ENCODE results near the gene SHISAL1.

SHISAL1 gene

DNA sequence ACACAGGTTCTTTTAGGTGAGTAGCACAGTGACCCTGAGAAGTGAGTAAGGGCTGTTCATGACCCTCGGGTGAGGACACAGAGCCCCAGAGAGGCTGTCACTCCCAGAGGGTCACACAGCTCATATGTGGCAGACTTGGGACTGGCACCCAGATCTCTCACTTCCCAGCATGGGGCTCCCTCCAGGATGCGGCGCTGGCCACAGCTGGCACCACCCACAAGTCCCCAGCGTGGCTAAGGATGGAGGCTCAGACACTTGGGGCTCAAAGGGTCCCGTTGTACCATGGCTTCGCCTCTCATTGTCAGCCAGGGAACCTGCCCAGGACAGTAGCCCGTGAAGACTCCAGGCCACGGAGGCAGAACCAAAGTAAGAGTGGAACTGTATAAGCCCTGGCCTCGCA lies 6.0 kb upstream of the SHISAL1 start:
- H3K27me3 Mint-ChIP-seq: peaks cover 3% of the 10 kb centered on the region
- H3K27ac Mint-ChIP-seq: no peak overlapping the region
- H3K4me1 Mint-ChIP-seq: peaks cover 4% of the 10 kb centered on the region
- no peak overlapping the region for H3K4me3 Mint-ChIP-seq
- no peaks in the 10 kb centered on the region for H3K36me3 Mint-ChIP-seq
- H3K9me3 Mint-ChIP-seq: no peaks in the 10 kb centered on the region

DNA sequence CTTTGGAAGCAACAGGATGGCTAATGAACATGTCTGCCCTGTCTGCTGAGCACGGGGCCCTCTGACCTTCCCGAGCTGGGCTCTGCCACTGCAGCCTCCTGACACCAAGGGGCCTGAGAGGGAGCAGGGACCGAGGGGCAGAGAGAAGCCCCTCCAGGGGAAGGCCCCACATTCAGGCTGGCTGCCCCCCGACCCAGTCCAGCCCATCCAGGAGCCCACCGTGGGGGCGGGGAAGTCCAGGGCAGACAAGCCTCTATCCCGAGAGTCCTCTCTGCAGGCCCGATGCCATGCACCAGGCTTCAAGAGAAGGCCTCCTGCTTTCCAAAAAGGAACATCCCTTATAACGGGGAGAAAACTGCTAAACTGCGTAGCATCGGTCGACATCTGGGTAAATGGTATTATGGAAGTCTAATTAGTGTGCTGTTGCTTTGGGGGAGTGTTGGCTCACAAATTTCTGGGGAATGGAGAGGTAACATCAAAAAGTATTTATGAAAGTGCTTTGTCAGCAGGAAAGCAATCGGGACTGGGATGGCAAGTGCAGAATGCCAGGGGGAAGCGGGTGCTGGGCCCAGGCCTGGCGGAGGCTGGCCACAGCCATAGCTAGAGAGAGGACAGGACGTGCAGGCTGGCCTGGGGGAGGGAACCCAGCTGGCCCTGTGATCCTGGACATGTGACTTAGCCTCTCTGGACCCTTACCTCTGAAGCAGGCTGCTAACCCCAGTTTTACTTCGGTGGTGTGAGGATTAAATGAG lies 5.3 kb upstream of the SHISAL1 start:
- no peaks in the 10 kb centered on the region for H3K27me3 Mint-ChIP-seq
- H3K36me3 Mint-ChIP-seq: no peaks in the 10 kb centered on the region
- H3K4me3 Mint-ChIP-seq: no peak overlapping the region
- H3K9me3 Mint-ChIP-seq: no peaks in the 10 kb centered on the region
- H3K4me1 Mint-ChIP-seq: peaks cover 4% of the 10 kb centered on the region
- no peak overlapping the region for H3K27ac Mint-ChIP-seq

DNA sequence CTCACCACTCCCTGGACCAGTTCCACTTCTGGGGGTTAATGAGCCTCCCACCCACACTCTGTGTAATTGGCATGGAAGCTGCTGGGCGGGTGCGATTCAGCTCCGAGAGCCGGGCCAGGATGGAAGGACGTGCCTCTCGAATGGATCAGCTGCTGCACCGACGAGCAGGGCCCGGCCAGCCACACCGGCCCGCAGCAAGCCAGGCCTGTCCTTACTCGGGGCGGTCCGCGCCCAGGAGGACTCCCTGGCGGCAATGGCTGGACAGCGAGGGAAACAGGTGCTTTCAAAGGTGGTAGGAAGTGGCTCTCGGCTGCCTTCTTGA lies 4.3 kb upstream of the SHISAL1 start:
- Mint-ChIP-seq H3K27me3 (no peaks in the 10 kb centered on the region), H3K4me1 (peaks cover 4% of the 10 kb centered on the region), H3K27ac (no peak overlapping the region), H3K9me3 (no peaks in the 10 kb centered on the region), H3K4me3 (no peak overlapping the region), H3K36me3 (no peaks in the 10 kb centered on the region)

DNA sequence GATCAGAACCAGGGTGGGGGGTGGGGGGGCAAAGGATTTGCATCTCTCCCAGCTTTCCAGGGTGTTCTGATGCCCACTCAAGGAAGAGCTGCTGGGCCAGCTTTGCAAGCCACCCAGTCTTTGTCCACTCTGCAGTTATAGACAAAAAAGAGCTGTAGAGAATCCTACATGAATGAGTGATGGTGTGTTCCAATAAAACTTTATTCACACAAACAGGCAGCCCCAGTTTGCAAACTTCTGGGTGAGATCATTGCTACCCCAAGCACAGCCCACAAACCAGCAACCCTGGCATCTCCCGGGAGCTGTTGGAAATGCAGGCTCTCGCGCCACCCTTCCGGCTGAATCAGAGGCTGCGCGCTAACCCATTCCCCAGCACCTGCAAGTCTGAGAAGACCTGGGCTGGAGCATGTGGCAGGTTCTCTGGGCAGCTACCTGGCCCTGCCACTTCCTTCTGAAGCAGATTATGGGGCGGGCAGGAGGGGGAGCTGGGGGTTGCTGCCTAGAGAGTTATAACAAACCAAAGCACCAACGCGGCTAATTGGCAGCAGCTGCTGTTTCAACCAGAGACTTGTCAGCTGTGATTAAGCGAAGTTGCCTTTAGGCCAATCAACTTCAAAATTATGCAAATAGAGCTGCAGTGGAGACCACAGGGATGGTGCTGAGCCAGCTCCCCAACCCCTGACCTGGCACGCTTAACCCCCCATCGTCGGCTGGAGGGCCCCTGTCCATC lies 3.8 kb upstream of the SHISAL1 start:
- no peaks in the 10 kb centered on the region for H3K27me3 Mint-ChIP-seq
- peaks cover 4% of the 10 kb centered on the region for H3K4me1 Mint-ChIP-seq
- H3K27ac Mint-ChIP-seq: no peak overlapping the region
- no peaks in the 10 kb centered on the region for H3K9me3 Mint-ChIP-seq
- no peak overlapping the region for H3K4me3 Mint-ChIP-seq
- no peaks in the 10 kb centered on the region for H3K36me3 Mint-ChIP-seq

DNA sequence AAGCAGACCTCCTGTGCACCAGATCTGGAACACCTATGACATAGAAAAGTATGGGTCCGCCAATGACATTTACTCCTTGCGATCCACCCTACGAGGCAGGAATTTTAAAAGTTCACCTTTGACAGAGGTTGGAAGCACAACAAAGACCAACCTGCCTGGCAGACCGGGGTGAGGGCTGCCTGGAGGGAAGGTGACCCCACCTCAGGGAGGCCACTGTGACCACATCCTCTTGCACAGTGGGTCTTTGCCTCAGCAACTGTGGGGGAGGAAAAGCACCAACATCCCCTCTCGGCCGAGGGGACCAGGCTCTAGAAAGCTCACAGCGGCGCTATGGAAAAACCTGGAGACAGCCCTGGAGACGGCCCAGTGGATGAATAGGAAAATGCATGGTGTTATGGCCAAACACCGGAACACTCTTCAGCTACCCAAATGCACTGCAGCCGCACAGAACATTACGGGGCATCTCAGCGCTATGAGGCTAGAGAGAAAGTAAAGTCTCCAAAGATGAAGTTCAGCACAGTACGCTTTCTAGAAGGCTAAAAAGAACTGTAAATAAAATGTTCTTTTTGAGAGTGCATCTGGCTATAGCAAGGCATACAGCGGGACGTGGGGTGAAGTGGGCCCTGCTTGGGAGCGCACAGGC lies 1.8 kb upstream of the SHISAL1 start:
- Mint-ChIP-seq H3K27me3 (no peaks in the 10 kb centered on the region), H3K4me1 (peaks cover 4% of the 10 kb centered on the region), H3K9me3 (no peaks in the 10 kb centered on the region), H3K36me3 (no peaks in the 10 kb centered on the region), H3K27ac (no peak overlapping the region), H3K4me3 (no peak overlapping the region)

DNA sequence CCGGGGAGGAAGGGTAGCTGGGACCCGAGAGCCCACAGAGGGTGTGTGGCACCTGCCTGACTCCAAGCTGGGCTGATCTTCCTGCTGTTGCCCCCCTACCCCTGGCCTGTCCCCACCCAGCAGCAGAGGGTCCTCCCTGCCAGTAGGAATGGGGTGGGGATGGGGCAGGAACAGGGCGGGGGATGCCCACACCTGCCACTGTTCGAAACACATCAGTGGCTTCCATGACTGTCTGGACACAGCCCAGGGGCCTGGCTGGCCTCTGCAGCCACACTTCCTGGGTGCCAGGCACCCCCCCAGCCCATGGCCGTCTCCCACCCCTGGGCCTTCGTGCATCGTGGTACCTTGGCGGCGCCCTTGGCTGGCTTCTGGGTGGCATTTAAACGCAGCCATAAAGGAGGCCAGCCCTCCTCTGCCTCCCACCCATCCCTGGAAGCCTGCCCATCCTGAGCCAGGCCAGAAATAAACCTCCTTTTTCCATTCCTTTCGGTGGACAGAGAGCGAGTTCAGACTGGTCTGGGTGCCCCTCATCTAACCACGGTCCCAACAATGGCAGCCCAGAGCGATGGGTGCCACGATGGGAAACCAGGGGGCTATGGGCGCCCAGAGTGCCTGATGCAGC lies 745 bp upstream of the SHISAL1 start:
- Mint-ChIP-seq H3K4me1 (peaks cover 4% of the 10 kb centered on the region), H3K4me3 (no peak overlapping the region), H3K27me3 (no peaks in the 10 kb centered on the region), H3K27ac (no peak overlapping the region), H3K9me3 (no peaks in the 10 kb centered on the region), H3K36me3 (no peaks in the 10 kb centered on the region)

DNA sequence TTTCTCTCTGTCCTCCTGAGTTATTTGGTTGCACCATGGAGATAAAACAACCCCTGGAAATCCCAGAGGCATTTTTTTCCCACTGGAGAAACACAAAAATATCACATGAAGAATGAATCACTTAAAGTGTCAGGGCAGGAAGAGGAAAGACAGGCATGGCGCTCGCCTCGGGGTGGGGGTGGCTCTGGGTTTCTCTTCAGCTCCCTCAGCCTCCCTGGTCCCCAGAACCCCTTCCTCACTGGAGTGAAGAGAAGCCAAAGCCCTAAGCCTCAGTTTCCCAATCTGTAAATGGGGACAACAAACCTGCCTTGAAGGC lies 938 bp downstream of the SHISAL1 start:
- no peak overlapping the region for H3K4me3 Mint-ChIP-seq
- peaks cover 4% of the 10 kb centered on the region for H3K4me1 Mint-ChIP-seq
- no peaks in the 10 kb centered on the region for H3K9me3 Mint-ChIP-seq
- no peaks in the 10 kb centered on the region for H3K36me3 Mint-ChIP-seq
- no peaks in the 10 kb centered on the region for H3K27me3 Mint-ChIP-seq
- no peak overlapping the region for H3K27ac Mint-ChIP-seq

DNA sequence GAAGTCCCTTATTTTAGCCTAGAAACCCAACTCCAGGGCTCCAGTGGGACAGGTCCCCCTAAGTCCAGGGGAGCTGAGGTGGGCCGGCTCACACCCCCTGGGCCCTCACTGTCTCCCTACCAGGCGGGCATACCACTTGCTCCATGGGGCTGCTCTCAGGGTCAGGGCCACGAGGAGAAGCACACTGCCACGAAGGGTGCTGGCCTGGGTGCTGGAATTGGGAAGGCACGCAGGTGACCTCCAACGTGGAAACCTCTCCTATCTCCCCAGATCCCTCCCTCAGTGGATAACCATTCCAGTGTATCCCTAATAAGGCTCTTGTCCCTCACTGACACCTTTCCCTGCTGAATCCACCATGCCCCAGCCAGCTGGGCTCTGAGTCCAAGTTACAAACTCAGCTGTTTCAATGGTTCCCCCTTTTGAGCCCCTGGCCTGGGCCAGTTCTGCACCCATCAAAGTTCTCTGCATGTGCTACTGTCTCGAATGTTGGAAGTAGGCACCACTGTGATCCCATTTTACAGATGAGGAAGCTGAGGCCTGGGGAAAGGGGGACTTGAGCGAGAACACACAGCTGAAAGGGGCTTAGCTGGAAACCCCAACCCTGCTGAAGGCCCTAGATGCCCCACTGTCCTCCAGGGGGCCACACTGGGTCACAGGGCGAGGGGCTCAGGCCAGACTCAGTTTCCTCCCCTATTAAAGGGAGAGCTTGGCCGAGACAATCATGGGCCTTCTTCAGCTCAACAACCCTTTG lies 1.5 kb downstream of the SHISAL1 start:
- no peak overlapping the region for H3K27ac Mint-ChIP-seq

DNA sequence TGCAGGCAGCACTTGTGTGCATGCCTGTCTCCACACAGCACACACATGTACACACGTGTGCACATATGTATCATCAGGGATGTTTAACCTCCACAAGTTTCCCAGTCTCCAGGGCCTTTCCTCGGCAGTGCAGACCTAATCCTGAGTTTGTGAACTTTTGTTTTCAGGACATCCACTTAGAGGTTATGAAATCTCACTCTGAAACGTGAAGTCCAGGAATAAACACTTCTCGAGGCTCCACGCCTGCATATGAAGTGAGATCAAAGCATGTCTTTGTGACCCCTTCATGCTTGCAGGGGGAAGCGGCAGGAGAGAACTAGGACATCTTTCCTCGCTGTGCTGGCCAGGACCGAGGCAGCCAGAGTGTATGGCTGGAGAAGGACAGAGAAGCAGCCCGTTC lies 3.1 kb downstream of the SHISAL1 start:
- no peaks in the 10 kb centered on the region for H3K36me3 Mint-ChIP-seq
- H3K4me1 Mint-ChIP-seq: peaks cover 4% of the 10 kb centered on the region
- no peak overlapping the region for H3K27ac Mint-ChIP-seq

More for the DNA sequence above, 1.5 kb downstream of the SHISAL1 start:
- Mint-ChIP-seq H3K27me3 (no peaks in the 10 kb centered on the region), H3K4me3 (no peak overlapping the region), H3K4me1 (peaks cover 4% of the 10 kb centered on the region), H3K9me3 (no peaks in the 10 kb centered on the region), H3K36me3 (no peaks in the 10 kb centered on the region)

DNA sequence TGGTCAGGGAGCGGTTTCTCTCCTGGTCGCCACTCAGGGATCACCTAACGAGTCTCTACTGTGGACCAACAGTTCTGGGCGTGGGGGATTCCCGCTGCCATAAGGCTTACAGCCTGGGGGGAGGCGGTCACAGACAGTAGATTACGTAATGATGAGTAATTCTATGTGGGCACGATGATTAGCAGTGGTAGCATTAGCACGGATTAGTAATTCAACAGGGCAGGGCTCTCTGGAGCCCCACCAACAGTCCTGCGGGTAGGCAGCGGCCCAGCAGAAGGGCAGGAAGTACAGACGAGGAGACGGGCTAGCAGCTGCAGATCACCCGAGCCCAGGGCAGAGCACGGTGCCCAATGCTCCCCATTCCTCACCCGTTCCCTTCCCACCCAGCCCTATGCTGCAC lies 3.6 kb downstream of the SHISAL1 start:
- no peak overlapping the region for H3K27ac Mint-ChIP-seq

More for the DNA sequence above, 3.1 kb downstream of the SHISAL1 start:
- H3K27me3 Mint-ChIP-seq: no peaks in the 10 kb centered on the region
- H3K9me3 Mint-ChIP-seq: no peaks in the 10 kb centered on the region
- no peak overlapping the region for H3K4me3 Mint-ChIP-seq

DNA sequence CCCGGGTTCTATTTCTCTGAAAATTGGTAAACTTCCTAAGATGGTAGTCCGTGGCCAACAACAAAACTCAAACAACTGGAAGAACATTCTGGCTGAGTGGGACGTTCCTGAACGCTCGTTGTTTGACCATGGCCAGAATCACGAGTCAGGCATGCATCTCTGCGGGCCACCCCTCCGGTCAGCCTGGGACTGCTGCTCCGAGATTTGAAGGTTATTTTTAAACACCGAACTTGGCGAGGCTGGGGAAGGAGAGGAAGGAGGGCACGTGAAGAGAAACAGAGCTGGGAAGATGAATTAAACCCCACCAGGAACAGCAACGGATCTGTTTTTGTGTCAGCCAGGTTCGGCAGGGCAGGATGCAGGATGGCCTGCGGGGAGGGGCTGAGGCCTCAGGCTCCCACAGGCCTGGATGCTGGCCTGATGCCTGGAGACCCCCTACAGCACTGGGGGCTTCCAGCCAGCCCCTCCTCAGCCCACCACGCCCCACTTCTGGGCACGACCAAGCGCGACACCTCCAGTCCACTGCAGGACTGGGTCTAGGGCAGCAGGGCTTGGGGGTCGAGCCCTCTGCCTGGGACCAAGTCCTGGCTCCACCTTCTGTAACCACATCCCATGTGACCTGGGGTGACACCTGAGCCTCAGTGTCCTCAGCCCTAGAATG lies 5.1 kb downstream of the SHISAL1 start:
- H3K27me3 Mint-ChIP-seq: no peaks in the 10 kb centered on the region
- H3K4me3 Mint-ChIP-seq: no peak overlapping the region
- H3K4me1 Mint-ChIP-seq: no peaks in the 10 kb centered on the region
- no peak overlapping the region for H3K27ac Mint-ChIP-seq
- no peaks in the 10 kb centered on the region for H3K36me3 Mint-ChIP-seq
- no peaks in the 10 kb centered on the region for H3K9me3 Mint-ChIP-seq

More for the DNA sequence above, 3.6 kb downstream of the SHISAL1 start:
- H3K36me3 Mint-ChIP-seq: no peaks in the 10 kb centered on the region
- H3K4me3 Mint-ChIP-seq: no peak overlapping the region
- H3K9me3 Mint-ChIP-seq: no peaks in the 10 kb centered on the region
- no peaks in the 10 kb centered on the region for H3K4me1 Mint-ChIP-seq
- no peaks in the 10 kb centered on the region for H3K27me3 Mint-ChIP-seq

DNA sequence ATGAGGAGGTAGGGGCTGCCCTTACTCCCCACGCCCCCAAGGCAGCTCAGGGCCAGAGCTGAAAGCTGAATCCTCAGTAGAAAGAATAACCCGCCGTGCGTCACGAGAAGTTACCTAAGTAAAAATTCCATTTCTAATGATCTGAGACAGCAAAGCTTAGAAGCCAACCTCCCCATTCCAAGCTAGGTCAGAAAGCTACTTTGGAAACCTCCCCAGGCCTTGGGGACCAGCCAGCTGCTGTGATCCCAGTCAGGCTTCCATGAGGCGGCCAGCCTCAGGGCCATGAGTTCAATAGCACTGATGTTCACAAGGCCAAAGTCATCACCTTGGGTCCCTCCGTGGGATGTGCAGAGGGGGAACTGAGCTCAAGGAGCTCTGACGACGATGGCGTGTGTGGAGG lies 6.9 kb downstream of the SHISAL1 start:
- no peaks in the 10 kb centered on the region for H3K36me3 Mint-ChIP-seq
- no peak overlapping the region for H3K27ac Mint-ChIP-seq
- H3K27me3 Mint-ChIP-seq: no peaks in the 10 kb centered on the region
- H3K4me1 Mint-ChIP-seq: no peaks in the 10 kb centered on the region
- H3K9me3 Mint-ChIP-seq: no peaks in the 10 kb centered on the region
- H3K4me3 Mint-ChIP-seq: no peak overlapping the region

DNA sequence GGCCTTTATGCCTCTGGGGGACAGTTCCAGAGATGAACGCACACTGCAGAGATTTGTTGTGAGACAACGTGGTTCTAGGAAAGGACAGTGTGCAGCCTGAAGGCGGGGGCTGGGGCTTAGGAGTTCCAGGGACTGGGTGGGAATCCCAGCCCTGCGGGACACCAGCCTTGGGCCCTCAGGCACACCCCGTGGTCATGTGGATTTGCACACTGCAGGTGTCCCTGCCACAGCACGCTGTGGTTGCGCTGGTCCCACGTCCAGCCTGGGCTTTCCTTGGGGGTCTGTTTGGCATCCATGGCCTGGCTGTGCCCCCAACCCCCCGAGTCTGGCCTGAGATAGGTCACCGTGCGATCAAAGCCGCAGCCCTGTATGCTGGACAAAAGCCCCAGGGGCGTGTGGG lies 7.3 kb downstream of the SHISAL1 start:
- Mint-ChIP-seq H3K9me3 (no peaks in the 10 kb centered on the region), H3K36me3 (no peaks in the 10 kb centered on the region), H3K27ac (no peak overlapping the region), H3K4me1 (no peaks in the 10 kb centered on the region), H3K27me3 (no peaks in the 10 kb centered on the region), H3K4me3 (no peak overlapping the region)

DNA sequence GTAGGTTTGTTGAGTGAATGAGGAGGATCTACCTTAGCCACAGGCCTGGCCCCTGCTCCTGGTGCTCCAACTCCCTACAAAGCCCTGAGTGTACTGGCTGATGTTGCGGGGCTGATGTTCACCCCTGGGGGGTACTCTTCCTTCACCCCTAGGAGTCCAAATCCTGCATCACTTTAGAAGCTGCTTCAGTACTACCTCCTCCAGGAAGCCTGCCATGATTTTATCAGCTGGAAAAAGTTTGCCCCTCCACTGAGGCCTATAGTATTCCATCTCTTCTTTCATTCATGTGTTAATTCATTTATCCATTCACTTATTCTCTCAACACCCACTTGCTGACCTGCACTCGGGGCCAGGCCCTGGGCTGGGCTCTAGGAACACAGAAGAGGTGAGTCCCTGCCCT lies 7.8 kb downstream of the SHISAL1 start:
- Mint-ChIP-seq H3K4me1 (no peaks in the 10 kb centered on the region), H3K36me3 (no peaks in the 10 kb centered on the region), H3K27ac (no peak overlapping the region), H3K4me3 (no peak overlapping the region), H3K9me3 (no peaks in the 10 kb centered on the region), H3K27me3 (no peaks in the 10 kb centered on the region)

DNA sequence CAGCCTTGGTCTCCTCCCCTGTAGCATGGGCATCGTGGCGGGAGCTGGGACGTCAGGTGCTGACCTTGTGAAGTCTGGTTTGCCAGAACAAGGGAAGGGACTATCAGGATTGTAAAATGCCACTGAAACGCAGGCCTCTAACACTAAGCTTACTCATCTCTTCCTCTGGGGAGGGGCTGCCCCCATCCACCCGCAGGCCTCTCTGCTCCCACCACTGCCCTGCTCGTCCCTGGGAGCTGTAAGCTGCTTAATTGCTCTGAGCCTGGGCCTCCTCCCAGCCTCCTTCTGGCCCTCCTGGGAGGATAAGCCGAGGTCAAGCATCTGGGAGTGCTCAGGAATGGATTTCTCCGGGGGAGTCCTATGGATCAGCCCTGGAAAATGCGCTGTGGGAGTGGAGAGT lies 8.4 kb downstream of the SHISAL1 start:
- no peaks in the 10 kb centered on the region for H3K4me1 Mint-ChIP-seq
- H3K27me3 Mint-ChIP-seq: no peaks in the 10 kb centered on the region
- no peak overlapping the region for H3K4me3 Mint-ChIP-seq
- H3K9me3 Mint-ChIP-seq: no peaks in the 10 kb centered on the region
- no peak overlapping the region for H3K27ac Mint-ChIP-seq
- no peaks in the 10 kb centered on the region for H3K36me3 Mint-ChIP-seq
